Calu3 (cell line): ENCODE data around the gene MAP3K10. TPM values are rescaled to one million over a fixed set of nuclear protein-coding genes. Genes with fewer than 3 reads are reported as not detected.

ENCODE experiments used
- BruUV-seq: library from RNA; stranded (reverse); fragments of 400-500 nt; replicated peaks from 2 replicates; lab custom pipeline; 2021; lab: Mats Ljungman, UMichigan
- CTCF ChIA-PET: fragments of 300-600 bp; sonication (Branson Sonifier 250); formaldehyde crosslinking; loops from one replicate; lab custom pipeline; 2022; ENCODE audit warnings: antibody characterized with exemption; lab: Charles Lee
- DNase-seq: peaks from one replicate; pipeline ENCODE4 v3.0.0; 2022
- H3K27ac Mint-ChIP-seq: one replicate; pipeline ENCODE4 v1.8.0; 2022; ENCODE audit warnings: mixed read lengths; ENCODE audit not compliant: unreplicated experiment
- H3K27me3 Mint-ChIP-seq: one replicate; pipeline ENCODE4 v1.8.0; 2022; ENCODE audit warnings: mixed read lengths; ENCODE audit not compliant: unreplicated experiment
- H3K36me3 Mint-ChIP-seq: one replicate; pipeline ENCODE4 v1.8.0; 2022; ENCODE audit warnings: mild to moderate bottlenecking, moderate library complexity, mixed read lengths; ENCODE audit not compliant: insufficient read depth, unreplicated experiment
- H3K4me1 Mint-ChIP-seq: one replicate; pipeline ENCODE4 v1.8.0; 2022; ENCODE audit warnings: mild to moderate bottlenecking, low read depth, mixed read lengths; ENCODE audit not compliant: unreplicated experiment
- H3K4me3 Mint-ChIP-seq: one replicate; pipeline ENCODE4 v1.8.0; 2022; ENCODE audit warnings: mild to moderate bottlenecking, low read depth, moderate library complexity, mixed read lengths; ENCODE audit not compliant: unreplicated experiment
- H3K9me3 Mint-ChIP-seq: one replicate; pipeline ENCODE4 v1.8.0; 2022; ENCODE audit warnings: low read depth, mixed read lengths; ENCODE audit not compliant: unreplicated experiment
- intact Hi-C: fragments of 100-400 bp; cut with micrococcal nuclease; formaldehyde crosslinking; loops from one replicate; pipeline ENCODE4 v1.10.0; 2022; ENCODE audit not compliant: unreplicated experiment
- total RNA-seq: library from RNA; stranded (reverse); gene quantifications from 2 replicates; pipeline ENCODE4 v1.2.3, GENCODE V29; 2022
- TF ChIP-seq, protein P1 (sequence below): fragments of 200-600 bp; IDR thresholded peaks from one replicate; pipeline ENCODE4 v1.8.0; 2022; ENCODE audit warnings: antibody characterized with exemption; ENCODE audit not compliant: unreplicated experiment

Gene MAP3K10
- total RNA-seq, 1 experiment from 2014 or later, result 30.5 TPM

DNA sequence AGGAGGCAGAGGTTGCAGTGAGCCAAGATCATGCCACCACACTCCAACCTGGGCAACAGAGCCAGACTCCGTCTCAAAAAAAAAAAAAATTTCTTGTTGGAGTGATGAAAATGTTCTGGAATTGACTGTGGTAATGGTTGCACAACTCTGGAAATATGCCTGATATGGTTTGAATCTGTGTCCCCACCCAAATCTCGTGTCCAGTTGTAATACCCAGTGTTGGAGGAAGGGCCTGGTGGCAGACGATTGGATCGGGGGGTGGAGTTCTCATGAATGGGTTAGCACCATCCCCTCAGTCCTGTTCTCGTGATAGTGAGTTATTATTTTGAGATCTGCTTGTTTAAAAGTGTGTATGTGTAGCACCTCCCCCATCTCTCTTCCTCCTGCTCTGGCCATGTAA is 41.1 kb upstream of the MAP3K10 start:
- no peak for DNase-seq
- Mint-ChIP-seq H3K9me3 (no peaks in the 10 kb centered on the region), H3K4me1 (peaks cover 10% of the 10 kb centered on the region), H3K36me3 (peaks cover 7% of the 10 kb centered on the region), H3K27me3 (no peaks in the 10 kb centered on the region), H3K27ac (no peak overlapping the region), H3K4me3 (no peak overlapping the region)
- intact Hi-C loops, result no loop called here
- TF ChIP-seq, protein P1, sequence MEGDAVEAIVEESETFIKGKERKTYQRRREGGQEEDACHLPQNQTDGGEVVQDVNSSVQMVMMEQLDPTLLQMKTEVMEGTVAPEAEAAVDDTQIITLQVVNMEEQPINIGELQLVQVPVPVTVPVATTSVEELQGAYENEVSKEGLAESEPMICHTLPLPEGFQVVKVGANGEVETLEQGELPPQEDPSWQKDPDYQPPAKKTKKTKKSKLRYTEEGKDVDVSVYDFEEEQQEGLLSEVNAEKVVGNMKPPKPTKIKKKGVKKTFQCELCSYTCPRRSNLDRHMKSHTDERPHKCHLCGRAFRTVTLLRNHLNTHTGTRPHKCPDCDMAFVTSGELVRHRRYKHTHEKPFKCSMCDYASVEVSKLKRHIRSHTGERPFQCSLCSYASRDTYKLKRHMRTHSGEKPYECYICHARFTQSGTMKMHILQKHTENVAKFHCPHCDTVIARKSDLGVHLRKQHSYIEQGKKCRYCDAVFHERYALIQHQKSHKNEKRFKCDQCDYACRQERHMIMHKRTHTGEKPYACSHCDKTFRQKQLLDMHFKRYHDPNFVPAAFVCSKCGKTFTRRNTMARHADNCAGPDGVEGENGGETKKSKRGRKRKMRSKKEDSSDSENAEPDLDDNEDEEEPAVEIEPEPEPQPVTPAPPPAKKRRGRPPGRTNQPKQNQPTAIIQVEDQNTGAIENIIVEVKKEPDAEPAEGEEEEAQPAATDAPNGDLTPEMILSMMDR, result no peak
- no TSS peak for BruUV-seq
- CTCF ChIA-PET, result no interaction called here

DNA sequence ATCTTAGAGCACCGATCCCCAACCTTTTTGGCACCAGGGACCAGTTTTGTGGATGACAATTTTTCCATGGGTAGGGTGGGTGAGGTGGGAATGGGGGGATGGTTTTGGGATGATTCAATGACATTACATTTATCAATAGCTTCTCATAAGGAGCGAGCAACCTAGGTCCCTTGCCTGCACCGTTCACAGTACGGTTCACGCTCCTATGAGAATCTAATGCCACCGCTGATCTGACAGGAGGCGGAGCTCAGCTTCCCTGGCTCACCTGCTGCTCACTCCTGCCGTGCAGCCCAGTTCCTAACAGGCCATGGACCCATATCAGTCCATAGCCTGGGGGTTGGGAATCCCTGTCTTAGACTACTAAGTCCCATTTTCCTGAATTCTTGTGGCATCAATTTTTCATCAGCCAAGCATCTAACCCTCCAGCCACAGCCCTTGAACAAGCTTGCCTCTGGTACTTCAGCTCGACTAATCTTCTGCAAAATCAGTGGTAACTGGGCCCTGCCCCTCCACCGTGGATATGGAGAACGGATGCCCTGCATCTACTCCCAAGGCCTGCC is 37.0 kb upstream of the MAP3K10 start:
- no peak overlapping the region for H3K27ac Mint-ChIP-seq
- TF ChIP-seq, protein P1, result no peak
- H3K4me3 Mint-ChIP-seq, result no peak overlapping the region
- no peak for DNase-seq
- no peaks in the 10 kb centered on the region for H3K36me3 Mint-ChIP-seq
- CTCF ChIA-PET, result interaction anchor here (0.7 kb wide), 1 partner anchor 546 kb away, joined by 4 read pairs; no protein-coding TSS in a partner anchor
- peaks cover 6% of the 10 kb centered on the region for H3K4me1 Mint-ChIP-seq
- H3K9me3 Mint-ChIP-seq, result peaks cover 3% of the 10 kb centered on the region
- intact Hi-C loops, result no loop called here
- no TSS peak for BruUV-seq
- H3K27me3 Mint-ChIP-seq, result no peaks in the 10 kb centered on the region

DNA sequence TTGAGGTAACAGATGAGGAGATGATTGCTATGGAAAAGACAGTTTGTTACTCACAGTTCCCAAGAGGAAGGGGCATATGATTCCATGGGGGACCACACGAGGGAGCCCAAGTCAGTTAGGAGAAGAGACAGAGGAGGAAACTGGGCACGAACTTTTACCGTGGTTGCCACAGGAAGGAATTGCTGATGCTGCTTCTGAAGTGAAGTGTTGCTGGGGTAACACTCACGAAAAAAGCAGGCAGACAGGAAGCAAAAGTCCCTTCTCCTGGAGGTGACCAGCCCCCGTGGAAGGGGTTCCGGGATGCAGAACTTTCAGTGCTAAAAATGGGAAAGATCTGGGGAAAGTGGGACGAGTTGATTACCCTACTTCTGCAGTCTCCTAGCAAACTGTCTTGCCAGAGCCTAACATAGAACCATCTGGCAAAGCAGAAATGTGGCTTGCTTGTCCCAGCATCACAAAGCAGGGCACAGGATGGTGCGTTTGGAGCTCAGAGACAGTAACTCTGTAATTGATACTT is 35.4 kb upstream of the MAP3K10 start:
- no peak overlapping the region for H3K4me3 Mint-ChIP-seq
- peak; percentile 57 for DNase-seq
- no peak overlapping the region for H3K27ac Mint-ChIP-seq
- CTCF ChIA-PET, result interaction anchor here (0.6 kb wide), 2 partner anchors 13 to 364 kb away, joined by 5 to 6 read pairs; no protein-coding TSS in a partner anchor
- peaks cover 3% of the 10 kb centered on the region for H3K9me3 Mint-ChIP-seq
- no peaks in the 10 kb centered on the region for H3K27me3 Mint-ChIP-seq
- no TSS peak for BruUV-seq
- H3K36me3 Mint-ChIP-seq, result no peaks in the 10 kb centered on the region
- H3K4me1 Mint-ChIP-seq, result peaks cover 6% of the 10 kb centered on the region
- TF ChIP-seq, protein P1, result peak; percentile 48
- intact Hi-C loops, result no loop called here

DNA sequence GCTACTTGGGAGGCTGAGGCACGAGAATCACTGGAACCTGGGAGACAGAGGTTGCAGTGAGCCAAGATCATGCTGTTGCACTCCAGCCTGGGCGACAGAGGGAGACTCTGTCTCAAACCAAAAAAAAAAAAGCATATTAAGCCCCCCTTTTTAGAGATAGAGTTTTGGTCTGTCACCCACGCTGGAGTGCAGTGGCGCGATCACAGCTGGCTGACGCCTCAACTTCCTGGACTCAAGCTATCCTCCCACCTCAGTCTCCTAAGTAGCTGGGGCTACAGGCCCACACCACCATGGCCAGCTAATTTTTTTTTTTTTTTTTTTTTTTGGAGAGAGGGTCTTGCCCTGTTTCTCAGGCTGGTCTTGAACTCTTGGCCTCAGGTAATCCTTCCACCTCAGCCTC is 34.2 kb upstream of the MAP3K10 start:
- H3K36me3 Mint-ChIP-seq, result no peaks in the 10 kb centered on the region
- no peaks in the 10 kb centered on the region for H3K27me3 Mint-ChIP-seq
- no peak overlapping the region for H3K27ac Mint-ChIP-seq
- peaks cover 3% of the 10 kb centered on the region for H3K9me3 Mint-ChIP-seq
- H3K4me3 Mint-ChIP-seq, result no peak overlapping the region
- H3K4me1 Mint-ChIP-seq, result peaks cover 6% of the 10 kb centered on the region
- BruUV-seq, result no TSS peak
- TF ChIP-seq, protein P1, result no peak
- no peak for DNase-seq
- CTCF ChIA-PET, result interaction anchor here (0.6 to 1.1 kb wide), 4 partner anchors 9 to 188 kb away, joined by 3 to 5 read pairs (median 4); no protein-coding TSS in a partner anchor
- intact Hi-C loops, result no loop called here
